Neural crest cell (in vitro differentiated cells): ENCODE data around the gene KCTD18. TPM values are rescaled to one million over a fixed set of nuclear protein-coding genes. Genes with fewer than 3 reads are reported as not detected.

Source experiments
- DNase-seq: peaks from one replicate; pipeline ENCODE4 v3.0.0; 2021; ENCODE audit warnings: low read depth, mixed read lengths, low spot score
- H3K27ac Mint-ChIP-seq: one replicate; pipeline ENCODE4 v1.8.0; 2021; ENCODE audit warnings: mild to moderate bottlenecking, mixed read lengths; ENCODE audit not compliant: unreplicated experiment
- H3K27me3 Mint-ChIP-seq: 2 replicates; pipeline ENCODE4 v1.8.0; 2021; ENCODE audit warnings: low read depth, mild to moderate bottlenecking, mixed read lengths
- H3K36me3 Mint-ChIP-seq: 2 replicates; pipeline ENCODE4 v1.8.0; 2021; ENCODE audit warnings: low read depth, mild to moderate bottlenecking, mixed read lengths
- H3K4me1 Mint-ChIP-seq: 2 replicates; pipeline ENCODE4 v1.8.0; 2021; ENCODE audit warnings: mixed read lengths
- H3K4me3 Mint-ChIP-seq: one replicate; pipeline ENCODE4 v1.8.0; 2021; ENCODE audit warnings: mild to moderate bottlenecking, mixed read lengths
- H3K9me3 Mint-ChIP-seq: 2 replicates; pipeline ENCODE4 v1.8.0; 2021; ENCODE audit warnings: mixed read lengths
- total RNA-seq: library from RNA; stranded (reverse); gene quantifications from 2 replicates; pipeline ENCODE4 v1.2.1, GENCODE V29; 2021
- TF ChIP-seq, protein P1 (sequence below): fragments of 200-600 bp; sonication (generic); conservative IDR thresholded peaks from 2 replicates; pipeline ENCODE4 v1.5.0; 2021; ENCODE audit warnings: antibody characterized with exemption, mild to moderate bottlenecking

KCTD18 gene
- total RNA-seq, 1 donor from 2014 or later: 6.5 TPM

DNA sequence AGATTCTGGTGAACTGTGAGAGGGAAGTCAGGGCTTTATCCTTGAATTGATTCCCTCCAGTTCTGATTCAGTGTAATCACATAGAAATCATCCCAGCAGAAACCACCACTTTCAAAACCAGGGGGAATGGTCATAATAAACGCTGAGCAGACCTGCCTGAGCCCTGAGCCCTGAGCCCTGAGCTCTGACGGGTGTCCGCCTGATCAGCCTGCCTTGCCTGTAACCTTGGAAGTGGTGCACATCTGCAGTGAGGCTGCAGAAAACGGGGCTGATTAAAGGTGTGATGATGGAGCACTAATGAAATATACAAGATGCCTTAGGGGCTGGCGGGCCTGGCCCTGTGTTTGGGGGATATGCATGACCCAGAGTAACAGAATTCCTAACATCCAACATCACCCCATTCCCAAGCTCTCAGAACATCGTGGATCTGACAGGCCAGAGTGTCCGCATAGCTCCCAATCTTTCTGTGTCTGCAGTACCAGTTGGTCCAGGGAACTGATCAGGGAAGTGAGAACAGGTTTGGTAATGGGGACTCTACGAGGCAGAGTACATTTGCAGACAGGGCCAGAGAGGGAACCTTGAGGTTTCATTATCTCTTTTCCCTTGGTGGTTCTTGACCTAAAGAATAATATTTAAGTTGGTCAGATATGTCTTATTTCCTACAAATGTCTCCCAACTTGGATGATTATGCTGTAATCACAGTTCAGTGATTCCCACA, 37.8 kb downstream of the KCTD18 start:
- DNase-seq: no peak
- H3K4me3 Mint-ChIP-seq: no peak overlapping the region
- H3K9me3 Mint-ChIP-seq: no peaks in the 10 kb centered on the region
- TF ChIP-seq, protein P1, sequence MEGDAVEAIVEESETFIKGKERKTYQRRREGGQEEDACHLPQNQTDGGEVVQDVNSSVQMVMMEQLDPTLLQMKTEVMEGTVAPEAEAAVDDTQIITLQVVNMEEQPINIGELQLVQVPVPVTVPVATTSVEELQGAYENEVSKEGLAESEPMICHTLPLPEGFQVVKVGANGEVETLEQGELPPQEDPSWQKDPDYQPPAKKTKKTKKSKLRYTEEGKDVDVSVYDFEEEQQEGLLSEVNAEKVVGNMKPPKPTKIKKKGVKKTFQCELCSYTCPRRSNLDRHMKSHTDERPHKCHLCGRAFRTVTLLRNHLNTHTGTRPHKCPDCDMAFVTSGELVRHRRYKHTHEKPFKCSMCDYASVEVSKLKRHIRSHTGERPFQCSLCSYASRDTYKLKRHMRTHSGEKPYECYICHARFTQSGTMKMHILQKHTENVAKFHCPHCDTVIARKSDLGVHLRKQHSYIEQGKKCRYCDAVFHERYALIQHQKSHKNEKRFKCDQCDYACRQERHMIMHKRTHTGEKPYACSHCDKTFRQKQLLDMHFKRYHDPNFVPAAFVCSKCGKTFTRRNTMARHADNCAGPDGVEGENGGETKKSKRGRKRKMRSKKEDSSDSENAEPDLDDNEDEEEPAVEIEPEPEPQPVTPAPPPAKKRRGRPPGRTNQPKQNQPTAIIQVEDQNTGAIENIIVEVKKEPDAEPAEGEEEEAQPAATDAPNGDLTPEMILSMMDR: no peak
- peaks cover 4% of the 10 kb centered on the region for H3K36me3 Mint-ChIP-seq
- no peaks in the 10 kb centered on the region for H3K27me3 Mint-ChIP-seq
- H3K27ac Mint-ChIP-seq: no peak overlapping the region
- H3K4me1 Mint-ChIP-seq: peaks cover 34% of the 10 kb centered on the region

DNA sequence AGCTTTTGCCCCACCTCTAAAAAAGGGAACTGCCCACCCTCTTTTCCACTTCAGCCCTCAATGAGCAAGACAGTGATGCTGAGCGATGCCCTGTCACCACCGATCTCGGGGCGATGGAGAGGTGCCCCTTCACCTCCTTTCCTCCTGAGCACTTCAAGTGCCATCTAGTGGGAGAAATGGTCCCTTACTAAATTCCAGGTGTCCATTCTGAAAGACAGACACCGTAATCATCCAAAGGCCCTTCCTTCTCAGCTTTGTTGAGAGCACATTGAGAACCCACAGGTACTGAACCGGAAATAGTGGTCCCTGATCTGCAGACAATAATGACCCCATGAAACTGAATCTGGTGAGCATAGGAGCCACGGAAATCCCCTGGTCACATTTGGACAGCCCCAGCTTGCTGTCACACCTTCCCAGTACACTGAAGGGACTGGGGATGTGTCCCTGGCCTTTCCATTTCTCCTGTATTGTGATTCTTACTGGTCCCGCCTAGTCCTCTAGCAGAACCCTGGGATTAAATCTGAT, 38.5 kb downstream of the KCTD18 start:
- H3K36me3 Mint-ChIP-seq: peaks cover 4% of the 10 kb centered on the region
- no peak for DNase-seq
- no peak overlapping the region for H3K27ac Mint-ChIP-seq
- H3K4me3 Mint-ChIP-seq: no peak overlapping the region
- H3K4me1 Mint-ChIP-seq: peaks cover 31% of the 10 kb centered on the region
- H3K9me3 Mint-ChIP-seq: no peaks in the 10 kb centered on the region
- TF ChIP-seq, protein P1: peak; percentile 65
- H3K27me3 Mint-ChIP-seq: no peaks in the 10 kb centered on the region

DNA sequence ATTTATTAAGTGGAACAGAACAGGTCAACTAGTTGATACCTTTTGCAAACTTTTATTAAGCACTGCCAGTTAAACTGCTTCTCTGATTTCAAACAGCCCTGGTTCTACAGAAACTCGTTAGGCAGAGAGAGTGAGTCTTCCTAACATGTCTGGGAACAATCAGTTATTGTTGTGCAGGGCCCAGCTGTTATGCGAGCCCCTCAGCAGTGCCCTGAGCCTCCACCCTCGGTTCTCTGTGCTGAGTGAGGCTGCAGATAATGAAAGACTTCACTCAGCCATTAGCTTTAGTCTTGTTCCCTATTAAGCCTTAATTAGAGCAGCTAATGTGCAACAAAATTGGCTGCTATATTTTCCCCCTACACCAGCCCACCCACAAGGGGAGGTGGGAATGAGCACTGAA, 39.6 kb downstream of the KCTD18 start:
- peaks cover 34% of the 10 kb centered on the region for H3K4me1 Mint-ChIP-seq
- H3K4me3 Mint-ChIP-seq: no peak overlapping the region
- TF ChIP-seq, protein P1: no peak
- peak overlapping the region; percentile 91 for H3K27ac Mint-ChIP-seq
- DNase-seq: no peak
- H3K36me3 Mint-ChIP-seq: peaks cover 4% of the 10 kb centered on the region
- no peaks in the 10 kb centered on the region for H3K9me3 Mint-ChIP-seq
- H3K27me3 Mint-ChIP-seq: no peaks in the 10 kb centered on the region

DNA sequence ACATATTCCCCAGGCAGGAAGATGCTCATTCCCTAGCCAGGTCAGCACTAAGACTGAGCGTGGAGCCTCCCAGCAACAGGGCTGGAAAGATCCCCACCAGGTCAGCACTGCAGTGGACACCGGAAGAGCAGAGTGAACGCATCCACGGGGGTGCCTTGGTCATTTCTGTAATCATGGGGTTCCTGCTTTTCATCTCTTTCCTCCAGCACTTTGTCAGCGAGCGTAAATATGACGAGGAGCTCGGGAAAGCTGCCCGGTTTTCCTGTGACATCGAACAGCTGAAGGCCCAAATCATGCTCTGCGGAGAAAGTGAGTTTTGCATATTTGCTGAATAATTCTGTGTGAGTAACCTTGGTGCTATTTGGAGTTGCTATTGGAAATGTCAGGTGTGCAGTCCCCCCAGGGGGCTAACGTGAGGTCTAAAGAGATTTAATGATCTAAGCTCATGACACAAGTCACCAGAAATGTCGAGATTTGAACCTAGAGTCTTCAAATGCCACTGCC, 40.1 kb downstream of the KCTD18 start:
- Mint-ChIP-seq H3K4me3 (no peak overlapping the region), H3K9me3 (no peaks in the 10 kb centered on the region), H3K36me3 (peaks cover 4% of the 10 kb centered on the region), H3K27me3 (no peaks in the 10 kb centered on the region), H3K27ac (peak overlapping the region; percentile 91), H3K4me1 (peaks cover 34% of the 10 kb centered on the region)
- TF ChIP-seq, protein P1: no peak
- no peak for DNase-seq

DNA sequence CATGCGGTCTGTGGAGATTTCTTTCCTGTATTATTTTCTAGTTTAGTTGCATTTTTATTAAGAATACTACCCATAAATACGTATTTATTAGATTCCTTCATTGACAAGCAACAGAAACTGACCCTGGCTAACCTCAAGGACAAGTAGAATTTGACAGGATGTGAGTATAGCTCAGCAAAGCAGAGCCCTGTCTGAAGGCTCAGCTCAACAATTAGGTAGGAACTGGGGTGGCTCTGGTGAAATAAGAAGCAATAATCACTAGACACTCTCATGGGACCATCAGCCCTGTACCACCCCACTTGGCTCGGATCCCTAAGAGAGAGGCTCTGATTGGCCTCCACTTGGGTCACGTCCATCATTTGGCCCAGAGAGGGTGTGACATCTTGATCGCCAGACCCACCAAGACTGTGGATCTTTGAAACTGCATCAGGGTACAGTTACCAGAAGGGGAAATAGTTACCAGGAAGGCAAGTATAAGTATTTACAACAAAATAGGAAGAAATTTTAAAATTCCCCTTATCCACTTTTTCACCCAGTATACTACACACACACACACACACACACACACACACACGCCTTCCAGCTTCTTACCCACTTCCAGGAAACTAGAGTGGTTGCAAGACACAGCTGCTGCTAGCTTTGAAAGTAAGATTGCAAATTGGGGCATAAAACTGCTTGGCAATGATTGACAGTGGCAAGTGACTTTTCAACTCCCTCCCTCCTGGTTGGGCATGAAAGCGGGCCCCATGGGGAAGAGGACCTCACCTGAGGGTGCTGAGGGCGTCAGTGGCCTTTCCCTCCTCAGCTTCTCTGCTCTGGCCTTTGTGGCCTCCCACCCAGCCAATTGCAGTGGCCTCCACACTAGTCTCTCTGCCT, 41.8 kb downstream of the KCTD18 start:
- peaks cover 4% of the 10 kb centered on the region for H3K36me3 Mint-ChIP-seq
- no peak for DNase-seq
- H3K27me3 Mint-ChIP-seq: no peaks in the 10 kb centered on the region
- TF ChIP-seq, protein P1: no peak
- H3K27ac Mint-ChIP-seq: no peak overlapping the region
- no peak overlapping the region for H3K4me3 Mint-ChIP-seq
- H3K9me3 Mint-ChIP-seq: no peaks in the 10 kb centered on the region
- peaks cover 34% of the 10 kb centered on the region for H3K4me1 Mint-ChIP-seq
